NCI-H2081 (cell line): ENCODE results near the gene LINC00305.

Experiments
- DNase-seq, 2 experiments: peaks; one replicate each; lab custom pipeline; 2025; lab: John Stamatoyannopoulos, UW

Gene LINC00305

GRCh38 chr18:64148988-64149387 is at the start of gene LINC00305:
Gene LINC00305, minus strand, starts transcription at chr18:64149088.
- no peak for DNase-seq

GRCh38 chr18:64191069-64191468 is 42.2 kb upstream of the LINC00305 start:
- DNase-seq = no peak

- DNase-seq = no peak
Measured at GRCh38 chr18:64185987-64186386, 37.1 kb upstream of the LINC00305 start.

- DNase-seq = no peak
Measured at GRCh38 chr18:64183665-64184064, 34.8 kb upstream of the LINC00305 start.

GRCh38 chr18:64180617-64181016 is 31.7 kb upstream of the LINC00305 start:
- DNase-seq = no peak

- DNase-seq = no peak
Measured at GRCh38 chr18:64180171-64180570, 31.3 kb upstream of the LINC00305 start.

GRCh38 chr18:64179556-64180080 is 30.7 kb upstream of the LINC00305 start:
- DNase-seq = no peak

GRCh38 chr18:64178860-64179259 is 30.0 kb upstream of the LINC00305 start:
- no peak for DNase-seq

GRCh38 chr18:64175432-64175831 is 26.5 kb upstream of the LINC00305 start:
- no peak for DNase-seq

- DNase-seq = no peak
Measured at GRCh38 chr18:64171576-64171975, 22.7 kb upstream of the LINC00305 start.

GRCh38 chr18:64167408-64167925 is 18.6 kb upstream of the LINC00305 start:
- no peak for DNase-seq

GRCh38 chr18:64165906-64166305 is 17.0 kb upstream of the LINC00305 start:
- no peak for DNase-seq

GRCh38 chr18:64164883-64165282 is 16.0 kb upstream of the LINC00305 start:
- no peak for DNase-seq

- DNase-seq = no peak
Measured at GRCh38 chr18:64149916-64150438, 1.1 kb upstream of the LINC00305 start.

- no peak for DNase-seq
Measured at GRCh38 chr18:64142904-64143303, 6.0 kb downstream of the LINC00305 start.

- DNase-seq = no peak
Measured at GRCh38 chr18:64137914-64138313, 11.0 kb downstream of the LINC00305 start.

GRCh38 chr18:64134044-64134747 is 14.7 kb downstream of the LINC00305 start:
- DNase-seq = peak in 1 of 2 experiments; percentile 6

GRCh38 chr18:64132871-64133270 is 16.0 kb downstream of the LINC00305 start:
- DNase-seq = no peak

- no peak for DNase-seq
Measured at GRCh38 chr18:64131314-64131713, 17.6 kb downstream of the LINC00305 start.

- DNase-seq = no peak
Measured at GRCh38 chr18:64127172-64127571, 21.7 kb downstream of the LINC00305 start.

- DNase-seq = peak; percentile 8 to 32
Measured at GRCh38 chr18:64119916-64120315, 29.0 kb downstream of the LINC00305 start.

GRCh38 chr18:64118406-64118805 is 30.5 kb downstream of the LINC00305 start:
- DNase-seq = no peak

GRCh38 chr18:64116571-64117175 is 32.2 kb downstream of the LINC00305 start:
- DNase-seq = no peak
